Ureter (tissue), 1 donor: Measurements from ENCODE around the gene KCNJ10. TPM values are rescaled to one million over a fixed set of nuclear protein-coding genes. Genes with fewer than 3 reads are reported as not detected.

Experiments
- DNase-seq: peaks from one replicate; pipeline ENCODE4 v3.0.0-alpha.2; 2020; ENCODE audit warnings: low spot score
- total RNA-seq: library from RNA; stranded (reverse); gene quantifications from one replicate; pipeline ENCODE4 v1.2.4, GENCODE V29; 2023
- donor health status: DM: yes; HTN: yes; CAD: no.

Gene KCNJ10
- total RNA-seq, 1 donor from 2014 or later, result not detected

DNA sequence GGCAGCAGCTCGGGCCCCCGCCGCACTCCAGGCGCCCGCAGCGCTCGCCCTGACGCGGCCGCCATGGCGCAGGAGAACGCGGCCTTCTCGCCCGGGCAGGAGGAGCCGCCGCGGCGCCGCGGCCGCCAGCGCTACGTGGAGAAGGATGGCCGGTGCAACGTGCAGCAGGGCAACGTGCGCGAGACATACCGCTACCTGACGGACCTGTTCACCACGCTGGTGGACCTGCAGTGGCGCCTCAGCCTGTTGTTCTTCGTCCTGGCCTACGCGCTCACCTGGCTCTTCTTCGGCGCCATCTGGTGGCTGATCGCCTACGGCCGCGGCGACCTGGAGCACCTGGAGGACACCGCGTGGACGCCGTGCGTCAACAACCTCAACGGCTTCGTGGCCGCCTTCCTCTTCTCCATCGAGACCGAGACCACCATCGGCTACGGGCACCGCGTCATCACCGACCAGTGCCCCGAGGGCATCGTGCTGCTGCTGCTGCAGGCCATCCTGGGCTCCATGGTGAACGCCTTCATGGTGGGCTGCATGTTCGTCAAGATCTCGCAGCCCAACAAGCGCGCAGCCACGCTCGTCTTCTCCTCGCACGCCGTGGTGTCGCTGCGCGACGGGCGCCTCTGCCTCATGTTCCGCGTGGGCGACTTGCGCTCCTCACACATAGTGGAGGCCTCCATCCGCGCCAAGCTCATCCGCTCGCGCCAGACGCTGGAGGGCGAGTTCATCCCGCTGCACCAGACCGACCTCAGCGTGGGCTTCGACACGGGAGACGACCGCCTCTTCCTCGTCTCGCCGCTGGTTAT, 14.2 kb upstream of the KCNJ10 start:
- peak; percentile 77 for DNase-seq

DNA sequence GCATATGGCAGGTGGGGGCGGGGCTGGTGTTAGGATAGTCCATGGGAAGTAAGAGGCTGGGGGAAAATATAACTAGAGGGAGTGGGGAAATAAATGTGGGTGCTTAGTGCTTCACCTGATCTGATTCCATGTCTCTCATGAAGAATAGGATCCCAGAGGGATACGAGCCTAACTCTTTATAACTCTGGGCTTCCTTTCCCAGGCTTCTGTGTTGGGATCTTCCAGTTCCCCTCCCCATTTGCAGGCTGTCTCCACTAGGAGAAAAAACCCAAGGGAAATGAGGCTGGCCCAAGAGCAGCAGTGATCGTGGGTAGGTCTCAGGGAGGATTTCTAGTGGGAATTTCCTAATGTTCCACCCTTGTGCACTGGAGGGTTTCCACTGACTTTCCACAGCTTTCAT, 13.0 kb upstream of the KCNJ10 start:
- no peak for DNase-seq

DNA sequence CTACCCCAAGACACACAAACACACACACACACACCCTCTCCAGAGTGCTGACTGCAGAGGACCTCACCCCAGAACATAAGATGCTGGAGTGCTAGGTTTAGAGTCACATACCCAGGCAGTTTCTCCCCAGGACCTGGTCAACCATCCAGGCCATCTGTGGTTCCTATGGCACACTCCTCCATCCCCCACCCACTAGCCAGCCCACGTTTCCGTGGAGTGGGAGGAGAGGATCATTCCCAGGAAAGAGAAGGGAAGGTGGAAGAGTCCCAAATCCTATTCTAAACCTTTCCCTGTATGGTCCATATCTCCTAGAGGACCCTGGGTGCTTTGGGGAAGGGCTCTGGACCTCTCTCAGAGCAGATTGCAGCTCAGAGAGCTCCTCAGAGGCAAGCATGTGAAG, 12.5 kb upstream of the KCNJ10 start:
- no peak for DNase-seq

DNA sequence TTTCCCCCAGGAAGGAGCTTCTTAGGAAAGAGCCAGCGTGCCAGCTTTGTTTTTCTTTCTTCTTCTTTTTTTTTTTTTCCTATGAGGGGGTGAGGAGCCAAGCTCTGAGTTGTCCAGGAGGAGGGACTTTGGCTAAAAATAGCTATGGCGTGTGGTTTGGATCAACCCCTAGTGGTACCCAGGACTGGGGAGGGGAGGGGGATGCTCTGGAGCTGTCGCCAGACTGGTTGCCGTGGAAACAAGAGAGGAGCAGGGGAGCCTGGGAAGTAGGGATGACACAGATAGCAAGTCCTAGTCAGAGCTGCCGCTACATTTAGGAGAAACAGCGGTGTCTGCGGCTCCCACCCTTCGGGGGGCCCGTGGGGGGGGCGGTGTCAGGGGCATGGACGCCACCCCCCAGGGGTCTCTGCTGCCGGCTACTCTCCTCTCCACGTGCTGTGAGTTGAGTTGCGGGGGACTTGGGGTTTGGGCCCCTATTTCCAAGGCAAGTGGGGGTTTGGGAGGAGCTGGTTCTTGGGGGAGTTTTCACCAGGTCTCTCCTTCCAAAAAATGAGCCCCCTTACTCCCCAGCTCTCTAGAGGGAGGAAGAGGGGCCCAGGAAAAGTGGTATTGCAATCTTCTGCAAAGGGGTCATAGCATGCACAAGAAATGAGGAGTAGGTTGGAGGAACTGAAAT, 11.4 kb upstream of the KCNJ10 start, which contains the start of gene KCNJ9:
KCNJ9 (plus strand) TSS at position 278 of the 676 bp plus-strand sequence. CDS start 2,493 bp downstream, outside the sequence.
- no peak for DNase-seq

DNA sequence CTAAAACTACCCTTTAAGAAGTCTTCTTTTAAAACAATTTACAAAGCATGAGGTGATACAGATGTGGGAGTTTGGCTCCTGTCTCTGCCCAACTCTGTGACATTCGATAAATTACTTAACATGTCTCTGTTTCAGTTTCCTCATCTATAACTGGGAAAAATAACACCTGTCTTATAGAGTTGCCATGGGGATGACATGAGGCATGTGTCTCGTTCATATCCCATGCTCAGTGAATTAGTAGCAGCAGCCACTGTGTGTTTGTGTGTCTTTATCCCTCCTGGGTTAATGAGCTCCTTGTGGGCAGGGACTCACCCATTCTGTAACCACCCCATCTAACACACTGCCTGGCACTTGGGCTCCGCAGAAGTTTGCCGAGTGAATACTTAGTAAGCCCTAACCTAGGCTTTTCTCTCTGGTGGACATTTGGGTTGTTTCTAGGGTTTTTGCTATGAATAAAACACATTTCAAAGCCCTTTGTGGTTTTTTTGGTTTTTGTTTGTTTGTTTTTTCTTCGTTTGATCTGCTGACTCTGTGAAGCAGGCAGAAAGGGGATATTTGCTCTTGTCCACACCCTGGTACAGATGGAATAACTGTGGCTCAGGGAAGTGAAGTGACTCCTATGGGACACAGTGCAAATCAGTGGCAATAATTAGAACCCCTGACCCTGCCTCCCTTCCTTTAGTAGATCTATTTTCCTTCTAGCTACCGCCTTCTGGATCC, 10.6 kb upstream of the KCNJ10 start:
- no peak for DNase-seq

DNA sequence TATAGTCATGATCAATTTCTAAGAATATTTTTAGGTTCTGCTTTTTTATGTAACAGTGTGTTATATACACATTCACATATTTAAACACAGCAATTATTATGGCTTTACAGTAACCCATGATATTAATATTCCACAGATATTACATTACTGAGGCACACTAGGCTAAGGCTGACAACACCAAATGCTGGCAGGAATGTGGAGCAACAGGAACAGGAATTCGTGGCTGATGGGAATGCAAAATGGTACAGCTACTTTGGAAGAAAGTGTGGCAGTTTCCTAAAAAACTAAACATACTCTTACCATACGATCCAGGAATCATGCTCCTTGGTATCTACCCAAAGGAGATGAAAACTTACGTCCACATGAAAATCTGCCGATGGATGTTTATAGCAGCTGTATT, 9.5 kb upstream of the KCNJ10 start:
- no peak for DNase-seq

DNA sequence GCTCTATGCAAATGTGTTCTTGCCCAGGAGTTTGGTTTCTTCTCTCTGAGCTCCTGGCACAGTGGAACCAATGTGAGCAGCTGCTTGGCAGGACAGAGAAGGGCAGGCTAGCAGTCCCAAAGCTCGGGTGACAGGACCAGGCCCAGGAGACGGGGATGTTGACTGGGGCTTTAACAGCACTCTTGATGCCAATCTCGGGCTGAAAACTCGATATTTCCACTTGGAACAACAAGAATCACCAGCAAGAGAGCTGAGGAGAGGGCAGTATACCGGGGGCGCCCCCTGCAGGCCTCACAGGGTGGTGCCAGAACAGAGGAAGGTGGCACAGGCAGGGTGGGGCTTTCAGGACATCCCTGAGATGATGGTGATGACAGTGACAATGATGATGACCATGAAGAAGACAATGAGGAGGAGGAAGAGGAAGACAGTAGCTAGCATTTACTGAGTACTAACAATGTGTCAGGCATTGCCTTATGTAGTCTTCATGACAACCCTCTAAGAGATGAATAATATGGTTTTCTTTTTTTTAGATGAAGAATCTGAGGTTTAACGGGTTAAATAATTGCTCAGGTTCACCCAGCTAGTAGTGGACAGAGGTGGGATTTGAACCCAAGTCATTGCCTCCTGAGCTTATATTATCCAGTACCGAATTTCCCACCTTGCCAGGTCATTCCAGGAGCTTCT, 8.7 kb upstream of the KCNJ10 start:
- DNase-seq, result no peak

DNA sequence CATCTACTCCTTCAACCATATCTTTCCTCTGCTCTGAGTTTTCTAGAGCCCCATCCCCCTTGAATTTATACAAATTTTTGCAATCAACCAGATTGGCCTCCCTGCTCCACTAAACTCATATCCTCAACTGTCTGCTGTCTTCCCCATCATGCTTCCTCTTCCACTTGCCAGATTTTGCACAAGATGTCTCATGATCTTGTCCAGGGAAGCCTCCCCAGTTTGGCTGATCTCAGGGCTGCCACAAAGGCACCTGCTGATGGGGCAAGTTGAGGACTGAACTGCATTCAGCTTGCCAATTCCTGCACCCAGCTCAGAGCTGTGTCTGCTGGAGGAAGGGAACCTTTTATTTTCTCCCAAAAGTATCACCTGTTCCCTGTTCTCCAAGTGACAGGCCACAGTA, 7.5 kb upstream of the KCNJ10 start:
- no peak for DNase-seq

DNA sequence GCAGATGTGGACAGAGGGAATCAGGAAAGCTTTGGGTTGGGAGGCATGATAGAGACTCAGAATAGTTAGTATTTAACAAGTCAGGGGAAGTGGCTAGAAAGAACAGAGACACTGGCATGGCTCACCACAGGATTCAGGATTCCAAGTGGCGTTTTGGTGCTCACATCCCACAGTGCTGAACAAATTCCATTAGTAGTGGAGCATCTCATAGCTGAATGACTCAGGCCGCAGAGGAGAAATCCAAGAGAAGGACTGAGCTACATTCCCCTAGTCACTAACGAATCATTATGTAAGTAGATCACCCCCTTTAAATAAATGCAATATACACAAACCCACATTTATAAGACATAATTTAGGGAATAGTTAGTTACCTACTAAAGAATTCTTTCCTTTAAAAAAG, 6.3 kb upstream of the KCNJ10 start:
- no peak for DNase-seq

DNA sequence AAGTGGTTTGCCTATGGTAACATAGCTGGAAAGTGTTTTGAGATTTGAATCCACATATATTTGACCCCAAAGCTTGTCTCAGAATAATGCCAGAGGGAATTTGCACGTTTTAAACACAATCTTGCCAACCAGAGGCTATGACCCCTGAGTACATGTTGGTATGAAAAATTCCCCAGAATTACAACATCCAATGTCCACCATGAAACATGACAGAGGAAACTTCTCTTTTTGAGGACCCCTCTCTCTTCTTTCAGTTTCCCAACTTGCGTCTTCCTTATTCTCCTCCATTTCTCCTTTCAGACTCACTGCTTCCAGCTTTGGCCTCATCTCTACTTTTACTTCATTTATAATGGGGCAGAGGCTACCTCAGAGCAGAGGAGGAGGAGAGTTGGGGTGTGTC, 5.9 kb upstream of the KCNJ10 start:
- no peak for DNase-seq

DNA sequence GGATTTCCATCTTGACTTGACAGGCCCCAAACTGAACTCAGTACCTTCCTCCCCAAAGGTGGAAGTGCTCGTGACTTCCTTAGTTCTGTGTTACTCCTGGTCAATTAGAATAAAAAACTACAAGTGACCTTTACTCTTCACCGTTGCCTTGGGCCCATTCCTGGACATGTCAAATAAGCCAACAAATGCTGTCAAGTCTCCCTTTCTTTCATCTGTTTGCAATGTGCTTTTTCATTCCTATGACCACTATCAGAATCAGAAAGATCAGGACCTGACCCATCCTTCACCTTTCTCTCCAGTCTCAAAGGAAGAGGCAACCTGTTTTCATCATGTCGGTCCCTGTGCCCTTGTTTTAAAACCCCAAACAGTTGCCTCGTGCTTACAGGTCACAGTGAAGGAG, 4.9 kb upstream of the KCNJ10 start:
- DNase-seq, result no peak

DNA sequence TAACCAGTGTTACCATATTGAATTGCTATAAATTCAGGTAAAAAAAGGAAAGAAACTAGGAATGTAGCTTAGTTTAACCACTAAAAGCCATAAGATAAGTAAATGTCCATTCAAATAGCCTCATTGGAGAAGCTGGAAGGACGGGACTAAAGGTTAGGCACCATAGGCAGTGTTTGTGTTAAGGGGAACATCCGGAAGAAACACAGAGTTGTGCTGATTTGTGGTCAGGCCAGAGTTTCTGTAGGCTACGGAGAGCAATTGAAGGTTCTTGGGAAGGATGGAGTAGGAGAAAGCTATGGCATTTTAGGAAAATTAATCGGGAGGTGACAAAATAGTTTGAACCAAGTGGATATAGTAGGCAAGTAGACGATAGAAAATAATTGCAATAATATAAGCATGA, 1.3 kb upstream of the KCNJ10 start:
- DNase-seq, result no peak

DNA sequence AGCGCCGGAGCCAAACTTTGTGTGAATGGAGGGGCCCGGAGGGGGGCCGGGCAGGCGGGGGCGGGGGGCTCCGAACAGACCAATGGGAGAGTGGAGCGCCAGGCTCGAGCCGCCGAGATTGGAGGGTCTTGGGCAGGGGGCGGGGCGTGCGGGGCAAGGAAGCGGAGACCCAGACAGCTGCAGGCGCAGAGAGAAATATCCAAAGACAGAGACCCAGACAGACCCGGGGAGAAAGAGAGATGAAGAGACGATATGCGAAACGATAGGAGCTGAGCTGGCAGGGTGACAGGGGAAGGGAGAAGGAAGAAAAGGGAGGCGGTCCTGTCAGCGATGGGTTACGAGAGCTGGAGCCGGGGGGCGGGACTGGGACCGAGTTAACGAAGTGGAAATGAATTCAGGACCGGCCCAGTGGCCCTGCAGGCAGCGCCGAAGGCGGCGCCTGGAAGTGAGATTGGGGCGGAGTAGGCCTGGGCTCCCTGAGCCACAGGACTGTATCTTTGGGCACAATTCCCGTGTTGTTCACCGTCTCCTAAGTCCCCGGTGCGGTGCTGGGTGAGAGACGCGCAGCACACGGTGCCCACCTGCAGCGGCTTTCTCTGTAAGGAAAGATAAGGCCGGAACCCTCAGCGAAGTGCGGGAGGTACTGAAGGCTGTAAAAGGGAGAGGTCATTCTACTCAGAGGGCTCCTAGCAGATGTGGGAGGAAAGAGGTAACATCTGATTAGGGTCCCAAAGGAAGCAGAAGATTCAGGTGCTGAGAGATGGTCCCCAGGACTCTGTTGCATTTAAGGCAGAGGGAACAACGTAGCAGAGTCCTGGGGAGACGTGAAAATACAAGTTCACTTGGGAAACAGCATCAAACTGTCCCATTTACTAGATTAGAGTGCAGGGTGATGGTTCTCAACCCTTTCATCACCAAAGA, 543 bp upstream of the KCNJ10 start:
- DNase-seq, result peak; percentile 66

DNA sequence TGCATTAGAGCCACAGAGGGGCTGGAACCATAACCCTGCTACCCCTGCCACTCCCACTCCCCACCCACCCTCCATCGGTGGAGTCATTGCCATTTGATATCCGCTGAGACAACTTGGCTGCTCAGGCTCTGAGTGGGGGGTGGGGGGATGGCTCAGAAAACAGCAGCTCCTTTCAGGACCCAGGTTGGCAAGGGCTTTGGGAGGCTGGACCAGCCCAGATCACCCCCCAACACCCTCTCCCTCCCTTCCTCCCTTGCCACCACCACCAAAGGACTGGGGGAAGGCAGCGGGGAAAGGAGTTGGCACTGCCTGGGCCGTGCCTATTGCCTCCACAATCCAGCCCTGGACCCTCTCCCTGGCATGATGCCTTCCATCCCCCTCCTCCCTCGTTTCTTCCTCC, 1.7 kb downstream of the KCNJ10 start:
- no peak for DNase-seq

DNA sequence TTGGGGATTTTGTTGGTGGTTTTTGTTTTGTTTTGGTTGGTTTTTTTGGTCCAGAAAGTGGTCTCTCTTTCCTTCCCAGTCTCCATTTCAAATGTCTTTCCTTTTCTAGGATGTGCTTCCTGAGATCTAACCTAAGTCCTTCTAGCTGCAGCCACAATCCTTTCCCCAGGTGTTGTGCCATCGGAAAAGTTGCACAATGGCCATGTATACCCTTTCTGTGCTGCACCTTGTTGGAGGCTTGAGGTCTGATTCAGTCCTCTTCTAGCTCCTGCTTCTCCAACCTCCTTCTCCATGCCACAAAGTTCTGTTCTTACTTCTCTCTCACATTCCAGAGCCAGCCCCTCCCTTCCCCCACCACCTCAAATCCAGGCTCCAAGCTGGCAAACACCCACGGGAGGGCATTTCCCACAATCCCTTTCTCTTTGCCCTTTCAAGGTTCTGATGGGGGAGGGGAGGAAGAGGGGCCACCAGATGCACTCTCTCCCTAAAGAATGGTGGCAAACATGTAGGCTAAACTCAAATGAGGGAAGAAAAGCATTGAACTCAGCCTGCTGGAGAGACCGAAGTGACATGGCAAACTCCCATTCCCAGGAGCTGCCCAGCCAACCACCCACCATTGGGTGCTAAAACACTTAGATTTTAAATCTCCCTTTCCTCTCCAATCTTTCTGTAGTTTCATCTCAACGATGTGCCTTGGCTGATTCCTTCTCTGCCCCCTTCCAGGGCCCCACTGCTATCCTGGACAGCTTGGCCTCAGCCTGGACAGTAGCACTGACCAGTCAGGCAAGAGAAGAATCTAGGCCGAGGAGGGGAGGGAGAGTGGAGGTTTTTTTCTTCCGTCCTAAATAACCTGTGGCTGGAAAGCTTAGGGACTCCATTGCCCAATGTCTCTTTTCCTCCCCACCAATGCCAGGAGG, 2.9 kb downstream of the KCNJ10 start:
- no peak for DNase-seq

DNA sequence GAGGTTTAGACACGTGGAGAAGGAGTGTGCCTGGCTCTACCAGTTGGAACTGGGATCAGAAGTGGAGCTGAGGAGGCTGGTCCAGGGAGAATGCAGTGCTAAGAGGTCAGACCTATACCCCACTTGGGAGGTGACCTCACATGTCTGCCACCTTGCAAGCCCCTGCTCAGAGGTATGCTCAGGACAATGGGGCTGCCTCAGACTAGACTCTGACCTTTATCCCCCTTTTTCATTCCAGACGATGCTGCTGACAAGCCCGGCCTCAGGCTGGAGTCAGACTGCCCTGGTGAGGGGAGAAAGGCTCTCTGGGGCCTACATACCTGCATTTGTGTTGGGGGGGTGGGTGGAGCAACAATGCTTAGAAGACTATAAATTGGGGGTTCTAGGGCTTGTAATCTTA, 5.2 kb downstream of the KCNJ10 start:
- DNase-seq, result no peak

DNA sequence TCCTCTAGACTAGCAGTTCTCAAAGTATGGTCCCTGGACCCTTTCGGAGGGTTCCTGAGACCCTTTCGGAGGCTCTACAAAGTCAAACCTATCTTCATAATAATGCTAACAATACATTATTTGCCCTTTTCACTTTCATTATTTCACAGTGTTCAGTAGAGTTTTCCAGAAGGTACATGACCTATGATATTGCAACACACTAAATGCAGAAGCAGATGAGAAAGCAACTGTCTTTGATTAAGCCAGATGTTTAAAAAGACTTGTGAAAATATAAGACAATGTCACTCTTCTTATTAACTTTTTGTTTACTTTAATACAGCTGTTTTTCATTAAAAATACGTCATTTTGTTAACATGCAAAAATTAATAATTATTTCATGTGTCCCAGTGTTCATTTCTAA, 5.8 kb downstream of the KCNJ10 start:
- no peak for DNase-seq

DNA sequence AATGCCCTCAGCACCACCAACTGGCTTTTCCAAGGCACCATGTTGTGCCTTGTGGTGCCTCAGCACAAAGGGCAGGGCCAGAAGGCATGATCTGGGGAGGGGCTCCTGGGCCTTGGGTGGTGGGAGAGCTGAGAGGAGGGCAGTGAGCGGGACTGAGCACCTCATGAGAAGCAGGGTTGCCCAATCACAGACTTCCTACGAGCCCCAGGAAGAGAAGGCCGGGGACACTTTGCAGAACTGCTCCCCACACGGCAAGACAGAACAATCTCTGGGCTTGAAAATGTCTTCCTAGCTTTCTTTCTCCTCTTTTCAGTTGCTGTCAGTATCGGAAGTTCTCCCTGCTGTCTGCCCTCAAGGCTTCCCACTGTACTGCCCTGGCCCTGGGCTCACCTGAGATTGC, 6.8 kb downstream of the KCNJ10 start:
- DNase-seq, result no peak

DNA sequence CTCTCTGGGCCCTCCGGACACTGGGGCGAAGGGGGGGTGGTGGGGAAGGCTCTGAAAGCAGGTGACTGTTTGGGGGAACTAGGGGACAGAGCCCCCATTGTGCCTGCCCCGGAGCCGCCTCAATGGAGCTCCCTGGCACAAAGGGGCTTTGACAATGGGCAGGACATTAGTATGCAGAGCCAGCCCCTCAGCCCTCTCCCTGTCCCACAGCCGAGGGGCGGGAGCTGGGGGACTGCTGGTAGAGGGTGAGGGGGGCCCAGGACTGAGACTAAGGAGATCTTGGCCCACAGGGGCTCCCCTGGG, 7.8 kb downstream of the KCNJ10 start:
- DNase-seq, result no peak
